SU-DHL-6 (cell line): ENCODE results near the gene RAP2C.

ENCODE experiments used
- H2AFZ ChIP-seq: fragments of 200-600 bp; sonication (generic); 2 replicates; pipeline ENCODE4 v1.6.1; 2014; ENCODE audit warnings: low read depth, mild to moderate bottlenecking, moderate library complexity, mixed read lengths, antibody characterized with exemption, low read length; ENCODE audit not compliant: severe bottlenecking
- H3F3A ChIP-seq: fragments of 200-600 bp; shearing (Covaris generic); 2 replicates; pipeline ENCODE4 v1.6.0; 2016; ENCODE audit warnings: antibody characterized with exemption, mild to moderate bottlenecking; ENCODE audit not compliant: insufficient read depth
- H3K27ac ChIP-seq: fragments of 200-600 bp; sonication (generic); 2 replicates; pipeline ENCODE4 v1.5.1; 2016; ENCODE audit warnings: low read depth, mild to moderate bottlenecking, low read length, moderate library complexity, mixed read lengths
- H3K27me3 ChIP-seq: fragments of 200-600 bp; sonication (generic), shearing (Covaris generic); 2 replicates; pipeline ENCODE4 v1.6.0; 2014; ENCODE audit warnings: mild to moderate bottlenecking, low read length
- H3K36me3 ChIP-seq: fragments of 200-600 bp; sonication (generic); 2 replicates; pipeline ENCODE4 v1.6.1; 2014; ENCODE audit warnings: mild to moderate bottlenecking, low read length, mixed read lengths
- H3K4me2 ChIP-seq: fragments of 300-600, 200-600 bp; shearing (Covaris generic), sonication (generic); 2 replicates; pipeline ENCODE4 v1.6.0; 2014; ENCODE audit warnings: low read length, low read depth, mild to moderate bottlenecking; ENCODE audit not compliant: poor library complexity, severe bottlenecking
- H3K4me3 ChIP-seq: fragments of 200-600 bp; sonication (generic); 2 replicates; pipeline ENCODE4 v1.5.1; 2014; ENCODE audit warnings: antibody characterized with exemption, low read length, mild to moderate bottlenecking, mixed read lengths; ENCODE audit not compliant: insufficient read depth, poor library complexity, severe bottlenecking
- H3K79me2 ChIP-seq: fragments of 200-600 bp; sonication (generic); 2 replicates; pipeline ENCODE4 v1.6.1; 2014; ENCODE audit warnings: mild to moderate bottlenecking, low read length, moderate library complexity; ENCODE audit not compliant: insufficient read depth
- H3K9ac ChIP-seq: fragments of 200-600 bp; sonication (generic); 2 replicates; pipeline ENCODE4 v1.7.0; 2014; ENCODE audit warnings: mild to moderate bottlenecking, low read length
- H3K9me2 ChIP-seq: fragments of 200-600 bp; sonication (generic); replicated peaks from 2 replicates; pipeline ENCODE4 v1.6.1; 2014; ENCODE audit warnings: low read length; ENCODE audit not compliant: insufficient read depth
- H3K9me3 ChIP-seq: fragments of 200-600 bp; sonication (generic); 2 replicates; pipeline ENCODE4 v1.6.1; 2014; ENCODE audit warnings: low read length, mixed read lengths; ENCODE audit not compliant: insufficient read depth
- H4K20me1 ChIP-seq: fragments of 200-600 bp; sonication (generic); 2 replicates; pipeline ENCODE4 v1.6.1; 2014; ENCODE audit warnings: low read depth, mild to moderate bottlenecking, antibody characterized with exemption, low read length, moderate library complexity, mixed read lengths
- CTCF ChIP-seq: fragments of 200-600 bp; sonication (generic); IDR thresholded peaks from one replicate; pipeline ENCODE4 v1.5.1; 2017; ENCODE audit warnings: antibody characterized with exemption, mild to moderate bottlenecking, low read length, moderate library complexity; ENCODE audit not compliant: insufficient read depth, poor library complexity, severe bottlenecking
- EZH2phosphoT487 ChIP-seq: fragments of 200-600 bp; sonication (generic), shearing (Covaris generic); conservative IDR thresholded peaks from 2 replicates; pipeline ENCODE4 v1.6.1; 2018; ENCODE audit warnings: mild to moderate bottlenecking, antibody characterized with exemption, low read length, moderate library complexity, mixed read lengths

The RAP2C gene

GRCh38 chrX:132191938-132192337 lies 27.3 kb downstream of the RAP2C start:
- H3F3A ChIP-seq, result no peaks in the 10 kb centered on the region
- no peak overlapping the region for H3K27ac ChIP-seq
- H3K27me3 ChIP-seq, result no peaks in the 10 kb centered on the region
- H3K9me2 ChIP-seq, result no peaks in the 10 kb centered on the region
- no peaks in the 10 kb centered on the region for H3K79me2 ChIP-seq
- no peak overlapping the region for H3K4me3 ChIP-seq
- no peaks in the 10 kb centered on the region for H3K36me3 ChIP-seq
- no peak overlapping the region for H2AFZ ChIP-seq
- no peak overlapping the region for H3K4me2 ChIP-seq
- H3K9ac ChIP-seq, result no peak overlapping the region
- H4K20me1 ChIP-seq, result no peaks in the 10 kb centered on the region
- TF ChIP-seq EZH2phosphoT487 (no peak), CTCF (no peak)
- H3K9me3 ChIP-seq, result no peaks in the 10 kb centered on the region

- Histone ChIP-seq H3K27me3 (no peaks in the 10 kb centered on the region), H3K27ac (no peak overlapping the region), H4K20me1 (no peaks in the 10 kb centered on the region), H3F3A (no peaks in the 10 kb centered on the region), H3K9me3 (no peaks in the 10 kb centered on the region), H3K9me2 (no peaks in the 10 kb centered on the region), H3K9ac (no peak overlapping the region), H3K4me3 (no peak overlapping the region), H3K36me3 (no peaks in the 10 kb centered on the region), H2AFZ (no peak overlapping the region), H3K4me2 (no peak overlapping the region), H3K79me2 (no peaks in the 10 kb centered on the region)
- TF ChIP-seq CTCF (no peak), EZH2phosphoT487 (no peak)
Measured at GRCh38 chrX:132188175-132188574, 31.1 kb downstream of the RAP2C start.

- Histone ChIP-seq H3K27me3 (no peaks in the 10 kb centered on the region), H4K20me1 (no peaks in the 10 kb centered on the region), H3F3A (no peaks in the 10 kb centered on the region), H3K9me2 (no peaks in the 10 kb centered on the region), H3K4me3 (no peak overlapping the region), H3K36me3 (no peaks in the 10 kb centered on the region), H3K4me2 (no peak overlapping the region), H3K9me3 (no peaks in the 10 kb centered on the region), H3K27ac (no peak overlapping the region), H3K79me2 (no peaks in the 10 kb centered on the region), H2AFZ (no peak overlapping the region), H3K9ac (no peak overlapping the region)
- TF ChIP-seq EZH2phosphoT487 (no peak), CTCF (no peak)
Measured at GRCh38 chrX:132187451-132187850, 31.8 kb downstream of the RAP2C start.
